ENCODE measurements around the gene CATSPERE.

DNA sequence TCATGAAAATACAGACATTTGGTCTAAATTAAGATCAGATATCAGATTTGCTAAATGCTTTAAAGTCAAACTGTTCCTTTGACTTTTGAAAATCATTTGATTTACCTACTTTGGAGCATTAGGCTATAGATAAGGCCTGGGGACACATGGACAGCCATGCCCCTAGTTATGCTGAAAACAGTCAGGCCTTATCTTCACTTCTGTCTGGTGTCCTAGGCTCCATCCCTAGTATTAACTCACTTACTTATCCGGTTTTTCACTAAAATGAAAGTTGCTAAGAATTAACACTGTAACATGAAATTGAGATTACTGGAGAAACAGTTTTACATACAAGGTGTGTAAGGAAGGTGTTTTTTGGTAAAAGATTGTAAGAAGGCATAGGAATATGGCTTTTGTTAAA lies 4.5 kb upstream of the CATSPERE start:
- TF ChIP-seq, protein P1, sequence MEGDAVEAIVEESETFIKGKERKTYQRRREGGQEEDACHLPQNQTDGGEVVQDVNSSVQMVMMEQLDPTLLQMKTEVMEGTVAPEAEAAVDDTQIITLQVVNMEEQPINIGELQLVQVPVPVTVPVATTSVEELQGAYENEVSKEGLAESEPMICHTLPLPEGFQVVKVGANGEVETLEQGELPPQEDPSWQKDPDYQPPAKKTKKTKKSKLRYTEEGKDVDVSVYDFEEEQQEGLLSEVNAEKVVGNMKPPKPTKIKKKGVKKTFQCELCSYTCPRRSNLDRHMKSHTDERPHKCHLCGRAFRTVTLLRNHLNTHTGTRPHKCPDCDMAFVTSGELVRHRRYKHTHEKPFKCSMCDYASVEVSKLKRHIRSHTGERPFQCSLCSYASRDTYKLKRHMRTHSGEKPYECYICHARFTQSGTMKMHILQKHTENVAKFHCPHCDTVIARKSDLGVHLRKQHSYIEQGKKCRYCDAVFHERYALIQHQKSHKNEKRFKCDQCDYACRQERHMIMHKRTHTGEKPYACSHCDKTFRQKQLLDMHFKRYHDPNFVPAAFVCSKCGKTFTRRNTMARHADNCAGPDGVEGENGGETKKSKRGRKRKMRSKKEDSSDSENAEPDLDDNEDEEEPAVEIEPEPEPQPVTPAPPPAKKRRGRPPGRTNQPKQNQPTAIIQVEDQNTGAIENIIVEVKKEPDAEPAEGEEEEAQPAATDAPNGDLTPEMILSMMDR (IDR thresholded peaks at IDR 0.05): no peak
- TF ChIP-seq POLR2A (IDR thresholded peaks at IDR 0.05): no peak

Data from breast epithelium (tissue), 3 donors.